Type B pancreatic cell (in vitro differentiated cells): ENCODE results near the gene TMEM8B. TPM values are rescaled to one million over a fixed set of nuclear protein-coding genes. Genes with fewer than 3 reads are reported as not detected.
A peak's percentile ranks its signal among the peaks of the same experiment; 100 is the strongest.

Experiments
- DNase-seq: peaks from one replicate; pipeline ENCODE4 v3.0.0; 2021; ENCODE audit warnings: mixed read lengths; ENCODE audit not compliant: unreplicated experiment; ENCODE audit errors: extremely low spot score
- H3K27ac Mint-ChIP-seq: 2 replicates; pipeline ENCODE4 v1.8.0; 2021; ENCODE audit warnings: mild to moderate bottlenecking, mixed read lengths
- H3K27me3 Mint-ChIP-seq: 2 replicates; pipeline ENCODE4 v1.8.0; 2021; ENCODE audit warnings: mixed read lengths
- H3K36me3 Mint-ChIP-seq: 2 replicates; pipeline ENCODE4 v1.8.0; 2021; ENCODE audit warnings: mixed read lengths
- H3K4me1 Mint-ChIP-seq: one replicate; pipeline ENCODE4 v1.8.0; 2021; ENCODE audit warnings: mixed read lengths; ENCODE audit not compliant: unreplicated experiment
- H3K4me3 Mint-ChIP-seq: 2 replicates; pipeline ENCODE4 v1.8.0; 2021; ENCODE audit warnings: mild to moderate bottlenecking, mixed read lengths
- H3K9me3 Mint-ChIP-seq: 2 replicates; pipeline ENCODE4 v1.8.0; 2021; ENCODE audit warnings: mixed read lengths
- total RNA-seq: library from RNA; stranded (reverse); gene quantifications from 2 replicates; pipeline ENCODE4 v1.2.1, GENCODE V29; 2021; ENCODE audit warnings: low replicate concordance
- TF ChIP-seq, protein P1 (sequence below): fragments of 200-600 bp; sonication (generic); conservative IDR thresholded peaks from 2 replicates; pipeline ENCODE4 v1.5.0; 2021; ENCODE audit warnings: antibody characterized with exemption, mild to moderate bottlenecking

Gene TMEM8B
- total RNA-seq, 1 donor from 2014 or later = 27.2 TPM

DNA sequence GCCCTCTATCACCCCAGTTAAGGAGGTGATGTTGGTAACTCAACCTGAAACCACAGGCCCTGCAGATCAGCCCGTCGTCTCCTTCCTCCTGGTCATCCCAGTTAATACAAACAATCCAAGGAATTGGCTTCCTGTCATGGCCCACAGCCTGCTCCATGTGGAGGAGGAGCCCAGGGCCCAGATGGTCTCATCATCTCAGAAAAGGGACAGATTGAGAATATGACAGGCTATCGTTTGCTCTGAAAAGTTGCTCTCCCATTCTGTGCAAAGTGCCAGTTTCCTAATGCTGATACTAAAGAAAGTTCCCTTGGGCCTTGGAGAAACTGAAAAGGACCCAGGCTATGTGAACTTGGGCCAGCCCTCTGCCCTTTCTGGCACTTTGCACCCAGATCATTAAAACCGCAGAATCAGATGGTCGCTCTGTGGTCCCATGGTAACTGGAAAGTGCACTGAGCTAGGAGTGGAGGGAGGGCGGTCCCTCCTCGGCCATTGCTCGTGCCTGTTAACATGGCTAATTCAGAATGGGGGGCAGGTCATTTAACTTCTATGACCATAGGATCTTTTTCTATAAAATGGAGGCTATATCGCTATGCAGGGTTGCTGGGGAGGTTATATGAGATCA lies 79.6 kb downstream of the TMEM8B start:
- Mint-ChIP-seq H3K4me1 (peaks cover 36% of the 10 kb centered on the region), H3K27ac (peak overlapping the region; percentile 79), H3K27me3 (no peaks in the 10 kb centered on the region), H3K4me3 (no peak overlapping the region), H3K36me3 (no peaks in the 10 kb centered on the region), H3K9me3 (no peaks in the 10 kb centered on the region)
- DNase-seq = no peak
- TF ChIP-seq, protein P1, sequence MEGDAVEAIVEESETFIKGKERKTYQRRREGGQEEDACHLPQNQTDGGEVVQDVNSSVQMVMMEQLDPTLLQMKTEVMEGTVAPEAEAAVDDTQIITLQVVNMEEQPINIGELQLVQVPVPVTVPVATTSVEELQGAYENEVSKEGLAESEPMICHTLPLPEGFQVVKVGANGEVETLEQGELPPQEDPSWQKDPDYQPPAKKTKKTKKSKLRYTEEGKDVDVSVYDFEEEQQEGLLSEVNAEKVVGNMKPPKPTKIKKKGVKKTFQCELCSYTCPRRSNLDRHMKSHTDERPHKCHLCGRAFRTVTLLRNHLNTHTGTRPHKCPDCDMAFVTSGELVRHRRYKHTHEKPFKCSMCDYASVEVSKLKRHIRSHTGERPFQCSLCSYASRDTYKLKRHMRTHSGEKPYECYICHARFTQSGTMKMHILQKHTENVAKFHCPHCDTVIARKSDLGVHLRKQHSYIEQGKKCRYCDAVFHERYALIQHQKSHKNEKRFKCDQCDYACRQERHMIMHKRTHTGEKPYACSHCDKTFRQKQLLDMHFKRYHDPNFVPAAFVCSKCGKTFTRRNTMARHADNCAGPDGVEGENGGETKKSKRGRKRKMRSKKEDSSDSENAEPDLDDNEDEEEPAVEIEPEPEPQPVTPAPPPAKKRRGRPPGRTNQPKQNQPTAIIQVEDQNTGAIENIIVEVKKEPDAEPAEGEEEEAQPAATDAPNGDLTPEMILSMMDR = no peak

DNA sequence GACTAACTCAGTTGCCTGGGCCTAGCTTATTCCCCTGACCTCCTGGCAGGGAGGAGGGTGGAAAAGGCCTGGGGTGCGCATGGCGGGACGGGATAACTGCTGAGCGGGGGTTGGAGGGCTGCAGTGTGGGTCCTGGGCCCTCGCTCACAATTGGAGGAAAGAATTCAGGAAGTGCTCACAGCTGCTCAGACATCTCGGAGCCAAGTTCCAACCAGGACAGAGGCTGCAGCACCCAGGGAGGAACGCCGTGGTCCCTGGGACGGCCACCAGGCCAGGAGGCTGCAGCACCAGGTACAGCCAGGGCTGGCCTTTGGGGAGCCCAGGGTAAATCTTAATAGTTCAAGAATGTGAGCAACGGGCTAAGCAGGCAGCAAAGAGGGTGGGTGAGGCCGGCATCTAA lies 80.2 kb downstream of the TMEM8B start, which contains the start of gene SPAAR:
TSS of gene SPAAR (plus strand) at position 217 of the 400 bp plus-strand sequence. CDS start 974 bp downstream, outside the sequence.
- Mint-ChIP-seq H3K36me3 (no peaks in the 10 kb centered on the region), H3K27ac (peak within 1 kb of the TSS; percentile 79), H3K4me3 (no peak within 1 kb of the TSS), H3K9me3 (no peaks in the 10 kb centered on the region), H3K27me3 (no peaks in the 10 kb centered on the region), H3K4me1 (peaks cover 36% of the 10 kb centered on the region)
- no peak for DNase-seq
- TF ChIP-seq, protein P1 = no peak

DNA sequence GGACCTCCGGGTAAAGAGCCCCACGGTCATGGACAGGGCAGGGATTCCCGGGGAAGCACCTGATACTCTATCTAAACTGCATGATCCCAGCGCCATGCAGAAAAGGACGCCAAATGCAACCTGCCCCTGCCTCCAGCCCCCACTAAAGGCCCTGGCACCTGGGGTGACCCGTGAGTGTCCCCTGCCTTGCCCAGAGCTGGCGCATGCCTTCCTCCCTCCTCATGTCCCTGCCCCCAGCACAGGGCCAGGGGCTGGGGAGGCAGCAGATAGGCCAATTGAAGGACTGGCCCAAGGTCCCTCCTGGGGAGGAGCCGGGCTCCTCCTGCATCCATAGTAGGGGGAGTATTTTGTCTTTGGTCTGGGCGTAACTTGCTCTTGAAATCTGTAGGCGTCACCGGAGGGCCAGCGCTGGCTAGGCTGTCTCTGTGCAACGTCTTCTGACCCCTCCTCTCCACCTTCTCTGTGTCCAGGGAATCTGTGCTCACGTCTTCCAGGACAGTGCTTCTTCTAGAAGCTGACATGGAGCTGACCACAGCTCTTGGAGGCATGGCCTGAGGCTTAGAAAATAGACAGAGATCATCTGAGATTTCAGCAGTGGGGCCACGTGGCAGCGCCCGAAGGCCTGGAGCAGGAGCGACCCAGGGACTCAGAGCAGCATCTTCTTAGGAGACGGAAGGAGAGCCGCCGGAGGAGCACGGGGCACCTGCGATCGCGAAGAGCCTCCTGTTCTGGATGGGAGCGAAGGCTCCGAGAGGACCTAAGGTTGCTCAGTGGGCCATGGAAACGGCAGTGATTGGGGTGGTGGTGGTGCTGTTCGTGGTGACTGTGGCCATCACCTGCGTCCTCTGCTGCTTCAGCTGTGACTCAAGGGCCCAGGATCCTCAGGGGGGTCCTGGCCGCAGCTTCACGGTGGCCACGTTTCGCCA lies 80.9 kb downstream of the TMEM8B start:
- no peaks in the 10 kb centered on the region for H3K36me3 Mint-ChIP-seq
- no peaks in the 10 kb centered on the region for H3K9me3 Mint-ChIP-seq
- DNase-seq = no peak
- H3K4me1 Mint-ChIP-seq = peaks cover 36% of the 10 kb centered on the region
- no peaks in the 10 kb centered on the region for H3K27me3 Mint-ChIP-seq
- TF ChIP-seq, protein P1 = no peak
- no peak overlapping the region for H3K27ac Mint-ChIP-seq
- no peak overlapping the region for H3K4me3 Mint-ChIP-seq

DNA sequence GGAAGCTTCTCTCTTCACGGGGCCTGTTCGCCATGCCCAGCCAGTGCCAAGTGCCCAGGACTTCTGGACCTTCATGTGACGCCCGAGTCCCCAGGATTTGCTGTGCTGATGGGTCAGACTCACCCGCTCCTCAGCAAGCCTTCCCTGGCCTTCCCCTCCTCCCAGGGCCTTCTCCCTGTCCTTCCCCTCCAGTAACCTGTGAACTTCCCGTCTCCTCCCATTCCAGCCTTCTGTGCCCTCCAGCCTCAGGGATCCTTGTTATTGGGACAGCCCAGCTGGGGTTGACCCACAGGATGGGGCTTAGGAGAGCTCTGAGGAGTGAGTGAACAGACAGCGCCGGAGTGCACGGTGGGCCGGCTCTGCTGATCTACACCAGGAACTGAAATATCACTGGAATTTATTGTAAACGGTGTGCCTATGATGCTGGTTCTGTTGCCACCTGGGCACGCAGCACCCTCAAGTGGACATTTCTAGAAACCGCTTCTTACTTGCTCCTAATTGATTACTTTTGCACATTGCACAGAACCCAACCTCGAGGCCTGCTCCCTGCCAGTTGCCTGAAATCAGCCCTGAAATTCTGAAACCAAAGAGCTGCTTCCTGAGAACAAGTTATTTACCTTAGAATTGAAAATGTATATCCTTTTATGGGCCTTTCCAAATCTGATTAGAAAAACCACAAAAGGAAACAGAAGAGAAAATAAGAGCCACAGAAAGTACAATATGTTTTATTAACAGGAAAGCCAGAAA lies 81.8 kb downstream of the TMEM8B start:
- Mint-ChIP-seq H3K36me3 (no peaks in the 10 kb centered on the region), H3K4me1 (peaks cover 32% of the 10 kb centered on the region), H3K27me3 (no peaks in the 10 kb centered on the region), H3K9me3 (no peaks in the 10 kb centered on the region), H3K4me3 (no peak overlapping the region), H3K27ac (peak overlapping the region; percentile 50)
- DNase-seq = no peak
- TF ChIP-seq, protein P1 = peak; percentile 56

DNA sequence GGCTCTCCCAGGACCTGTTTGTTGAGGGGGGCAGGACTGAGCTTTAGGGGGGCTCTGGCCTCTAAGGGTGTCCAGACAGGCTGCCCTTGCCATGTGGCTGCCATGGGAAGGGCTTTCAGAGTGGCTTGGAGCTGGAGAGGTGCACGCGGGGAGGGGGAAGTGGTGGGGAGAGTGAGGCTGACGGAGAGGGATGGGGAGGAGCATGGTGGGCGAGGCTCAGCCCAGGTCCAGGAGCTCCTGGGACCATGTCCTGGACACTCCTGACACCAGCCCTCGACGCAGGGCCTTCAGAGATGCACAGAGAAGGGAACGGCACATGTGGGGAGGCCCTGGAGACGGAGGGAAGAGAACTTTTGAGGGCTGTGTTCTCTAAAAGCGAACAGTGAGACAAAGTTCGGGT lies 82.7 kb downstream of the TMEM8B start:
- no peak overlapping the region for H3K4me3 Mint-ChIP-seq
- H3K27me3 Mint-ChIP-seq = no peaks in the 10 kb centered on the region
- no peaks in the 10 kb centered on the region for H3K36me3 Mint-ChIP-seq
- H3K9me3 Mint-ChIP-seq = no peaks in the 10 kb centered on the region
- DNase-seq = no peak
- H3K27ac Mint-ChIP-seq = no peak overlapping the region
- H3K4me1 Mint-ChIP-seq = peaks cover 27% of the 10 kb centered on the region
- TF ChIP-seq, protein P1 = no peak
